DOHH2 (cell line): Measurements from ENCODE around the gene METTL16.

Experiments
- EZH2phosphoT487 ChIP-seq: fragments of 200-600 bp; sonication (generic); IDR thresholded peaks from 2 replicates; pipeline ENCODE4 v1.6.1; 2017; ENCODE audit warnings: borderline replicate concordance, mild to moderate bottlenecking, antibody characterized with exemption, low read length, moderate library complexity, mixed read lengths
- TF ChIP-seq, protein P1 (sequence below): fragments of 200-600 bp; sonication (generic); IDR thresholded peaks from one replicate; pipeline ENCODE4 v1.5.1; 2014; ENCODE audit warnings: antibody characterized with exemption, mild to moderate bottlenecking, low read depth, low read length; ENCODE audit not compliant: poor library complexity, severe bottlenecking

DNA sequence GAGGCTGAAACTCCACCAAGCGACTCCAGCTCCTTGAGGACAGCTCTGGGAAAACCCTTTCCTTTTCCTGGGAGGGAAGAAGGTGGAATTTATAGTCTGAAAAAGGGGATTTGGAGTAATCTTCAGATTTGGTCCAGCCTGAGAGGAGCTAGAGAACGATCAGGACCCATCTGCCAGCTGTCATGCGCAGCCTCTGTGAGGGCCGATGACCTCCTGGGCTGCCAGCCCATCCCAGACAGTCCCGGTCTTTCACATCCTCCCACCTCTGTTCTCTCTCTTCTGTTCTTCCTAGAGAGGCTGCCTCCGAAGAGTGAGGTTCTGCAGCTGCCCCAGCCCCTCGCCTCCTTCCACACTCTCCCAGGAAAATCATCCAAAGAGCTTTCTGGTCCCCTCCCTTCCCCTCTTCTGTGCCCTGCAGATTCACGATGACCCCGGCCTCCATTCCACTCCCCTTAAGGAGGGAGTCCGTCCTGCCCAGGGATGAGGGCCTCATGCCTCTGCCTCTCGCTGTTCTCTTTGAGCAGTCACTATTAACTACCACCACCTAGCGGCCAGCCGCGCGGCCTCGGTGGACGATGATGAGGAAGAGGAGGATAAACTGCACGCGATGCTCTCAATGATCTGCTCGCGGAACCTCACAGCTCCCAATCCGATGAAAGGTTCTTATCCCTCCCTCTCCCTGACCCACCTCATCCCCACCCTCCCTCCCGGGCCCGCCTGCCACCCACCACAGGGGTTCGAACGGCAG lies 144.8 kb downstream of the METTL16 start:
- TF ChIP-seq, protein P1, sequence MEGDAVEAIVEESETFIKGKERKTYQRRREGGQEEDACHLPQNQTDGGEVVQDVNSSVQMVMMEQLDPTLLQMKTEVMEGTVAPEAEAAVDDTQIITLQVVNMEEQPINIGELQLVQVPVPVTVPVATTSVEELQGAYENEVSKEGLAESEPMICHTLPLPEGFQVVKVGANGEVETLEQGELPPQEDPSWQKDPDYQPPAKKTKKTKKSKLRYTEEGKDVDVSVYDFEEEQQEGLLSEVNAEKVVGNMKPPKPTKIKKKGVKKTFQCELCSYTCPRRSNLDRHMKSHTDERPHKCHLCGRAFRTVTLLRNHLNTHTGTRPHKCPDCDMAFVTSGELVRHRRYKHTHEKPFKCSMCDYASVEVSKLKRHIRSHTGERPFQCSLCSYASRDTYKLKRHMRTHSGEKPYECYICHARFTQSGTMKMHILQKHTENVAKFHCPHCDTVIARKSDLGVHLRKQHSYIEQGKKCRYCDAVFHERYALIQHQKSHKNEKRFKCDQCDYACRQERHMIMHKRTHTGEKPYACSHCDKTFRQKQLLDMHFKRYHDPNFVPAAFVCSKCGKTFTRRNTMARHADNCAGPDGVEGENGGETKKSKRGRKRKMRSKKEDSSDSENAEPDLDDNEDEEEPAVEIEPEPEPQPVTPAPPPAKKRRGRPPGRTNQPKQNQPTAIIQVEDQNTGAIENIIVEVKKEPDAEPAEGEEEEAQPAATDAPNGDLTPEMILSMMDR: no peak
- TF ChIP-seq EZH2phosphoT487: no peak
